Measurements from ENCODE around the gene NRXN3.

NRXN3 gene

GRCh38 chr14:79890527-79890926, 1720.4 kb downstream of the NRXN3 start:
- in situ Hi-C loops (cut with MboI; ENCODE audit: low sequenced_read_pairs, unreplicated experiment), result no loop called here
- TF ChIP-seq, protein P1, sequence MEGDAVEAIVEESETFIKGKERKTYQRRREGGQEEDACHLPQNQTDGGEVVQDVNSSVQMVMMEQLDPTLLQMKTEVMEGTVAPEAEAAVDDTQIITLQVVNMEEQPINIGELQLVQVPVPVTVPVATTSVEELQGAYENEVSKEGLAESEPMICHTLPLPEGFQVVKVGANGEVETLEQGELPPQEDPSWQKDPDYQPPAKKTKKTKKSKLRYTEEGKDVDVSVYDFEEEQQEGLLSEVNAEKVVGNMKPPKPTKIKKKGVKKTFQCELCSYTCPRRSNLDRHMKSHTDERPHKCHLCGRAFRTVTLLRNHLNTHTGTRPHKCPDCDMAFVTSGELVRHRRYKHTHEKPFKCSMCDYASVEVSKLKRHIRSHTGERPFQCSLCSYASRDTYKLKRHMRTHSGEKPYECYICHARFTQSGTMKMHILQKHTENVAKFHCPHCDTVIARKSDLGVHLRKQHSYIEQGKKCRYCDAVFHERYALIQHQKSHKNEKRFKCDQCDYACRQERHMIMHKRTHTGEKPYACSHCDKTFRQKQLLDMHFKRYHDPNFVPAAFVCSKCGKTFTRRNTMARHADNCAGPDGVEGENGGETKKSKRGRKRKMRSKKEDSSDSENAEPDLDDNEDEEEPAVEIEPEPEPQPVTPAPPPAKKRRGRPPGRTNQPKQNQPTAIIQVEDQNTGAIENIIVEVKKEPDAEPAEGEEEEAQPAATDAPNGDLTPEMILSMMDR (IDR thresholded peaks at IDR 0.05; ENCODE audit: borderline replicate concordance, control extremely low read depth, extremely low read depth, insufficient read depth, missing control alignments), result no peak
- no peak for DNase-seq (ENCODE audit: low spot score)

- DNase-seq (ENCODE audit: low spot score), result no peak
- in situ Hi-C loops (cut with MboI; ENCODE audit: low sequenced_read_pairs, unreplicated experiment), result no loop called here
- TF ChIP-seq, protein P1 (IDR thresholded peaks at IDR 0.05; ENCODE audit: borderline replicate concordance, control extremely low read depth, extremely low read depth, insufficient read depth, missing control alignments), result no peak
These were observed 1725.8 kb downstream of the NRXN3 start for GRCh38 chr14:79896009-79896408.

DNA sequence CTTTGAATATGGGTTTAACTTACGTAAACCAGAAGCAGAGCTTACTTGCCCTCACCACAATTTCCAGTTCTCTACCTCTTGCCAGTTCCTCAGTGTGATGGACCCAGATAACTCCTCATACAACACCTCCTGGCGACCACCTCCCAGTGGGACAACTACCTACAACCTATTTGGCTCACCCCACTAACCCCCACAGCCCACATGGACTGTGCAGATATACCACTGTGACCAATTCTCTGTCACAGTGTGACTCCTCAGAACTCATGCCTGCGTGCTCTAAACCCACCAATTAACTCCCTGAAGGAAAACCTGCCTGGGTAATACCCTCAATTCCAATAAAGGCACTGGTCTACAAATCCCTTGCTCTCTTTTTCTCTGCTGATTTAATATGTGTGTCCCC, 1729.4 kb downstream of the NRXN3 start:
- in situ Hi-C loops (cut with MboI; ENCODE audit: low sequenced_read_pairs, unreplicated experiment), result no loop called here
- no peak for DNase-seq (ENCODE audit: low spot score)
- TF ChIP-seq, protein P1 (IDR thresholded peaks at IDR 0.05; ENCODE audit: borderline replicate concordance, control extremely low read depth, extremely low read depth, insufficient read depth, missing control alignments), result no peak

DNA sequence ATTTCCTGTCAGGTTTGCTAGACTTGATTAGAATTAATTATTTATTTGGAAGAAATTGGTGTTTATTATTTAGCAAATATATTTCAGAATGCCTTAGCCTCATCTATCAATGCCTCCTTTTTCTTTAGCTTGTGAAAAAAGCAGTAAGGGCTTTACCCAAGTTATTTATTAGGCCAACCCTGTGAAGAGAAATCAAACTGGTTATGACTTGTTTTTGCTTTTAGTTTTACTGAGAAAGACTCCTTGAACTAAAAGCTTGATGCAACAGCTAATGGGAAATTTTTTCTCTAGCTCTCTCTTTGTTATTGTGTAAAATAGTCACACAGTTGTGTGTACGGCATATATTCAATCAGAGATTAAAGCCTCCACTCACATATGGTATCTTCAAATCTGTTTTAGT, 1734.3 kb downstream of the NRXN3 start:
- in situ Hi-C loops (cut with MboI; ENCODE audit: low sequenced_read_pairs, unreplicated experiment), result no loop called here
- TF ChIP-seq, protein P1 (IDR thresholded peaks at IDR 0.05; ENCODE audit: borderline replicate concordance, control extremely low read depth, extremely low read depth, insufficient read depth, missing control alignments), result no peak
- no peak for DNase-seq (ENCODE audit: low spot score)

DNA sequence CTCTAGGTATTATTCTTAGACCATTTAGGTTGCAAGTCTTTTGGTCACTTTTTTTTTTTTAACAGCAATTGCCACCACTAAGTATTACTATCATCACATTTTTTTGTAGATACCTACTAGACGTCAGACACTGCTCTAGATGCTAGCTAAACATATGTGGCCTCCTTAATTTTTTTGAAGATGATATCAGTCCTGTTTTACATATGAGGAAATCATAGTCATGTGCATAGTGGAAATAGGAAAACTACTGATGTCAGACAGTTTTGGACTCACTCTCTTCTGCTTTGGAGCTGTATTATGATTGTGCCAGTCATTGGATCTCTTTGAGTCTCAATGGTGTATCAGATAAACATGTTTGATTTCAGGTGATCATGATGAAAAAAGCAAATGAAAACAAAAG, 1736.8 kb downstream of the NRXN3 start:
- TF ChIP-seq, protein P1 (IDR thresholded peaks at IDR 0.05; ENCODE audit: borderline replicate concordance, control extremely low read depth, extremely low read depth, insufficient read depth, missing control alignments), result no peak
- DNase-seq (ENCODE audit: low spot score), result no peak
- in situ Hi-C loops (cut with MboI; ENCODE audit: low sequenced_read_pairs, unreplicated experiment), result no loop called here

- DNase-seq (ENCODE audit: low spot score), result no peak
- in situ Hi-C loops (cut with MboI; ENCODE audit: low sequenced_read_pairs, unreplicated experiment), result no loop called here
- TF ChIP-seq, protein P1 (IDR thresholded peaks at IDR 0.05; ENCODE audit: borderline replicate concordance, control extremely low read depth, extremely low read depth, insufficient read depth, missing control alignments), result no peak
These were observed 1739.9 kb downstream of the NRXN3 start for GRCh38 chr14:79910086-79910485.

GRCh38 chr14:79911744-79912143, 1741.6 kb downstream of the NRXN3 start:
- no peak for DNase-seq (ENCODE audit: low spot score)
- TF ChIP-seq, protein P1 (IDR thresholded peaks at IDR 0.05; ENCODE audit: borderline replicate concordance, control extremely low read depth, extremely low read depth, insufficient read depth, missing control alignments), result no peak
- in situ Hi-C loops (cut with MboI; ENCODE audit: low sequenced_read_pairs, unreplicated experiment), result no loop called here
